ENCODE results near the gene CPSF4L.

DNA sequence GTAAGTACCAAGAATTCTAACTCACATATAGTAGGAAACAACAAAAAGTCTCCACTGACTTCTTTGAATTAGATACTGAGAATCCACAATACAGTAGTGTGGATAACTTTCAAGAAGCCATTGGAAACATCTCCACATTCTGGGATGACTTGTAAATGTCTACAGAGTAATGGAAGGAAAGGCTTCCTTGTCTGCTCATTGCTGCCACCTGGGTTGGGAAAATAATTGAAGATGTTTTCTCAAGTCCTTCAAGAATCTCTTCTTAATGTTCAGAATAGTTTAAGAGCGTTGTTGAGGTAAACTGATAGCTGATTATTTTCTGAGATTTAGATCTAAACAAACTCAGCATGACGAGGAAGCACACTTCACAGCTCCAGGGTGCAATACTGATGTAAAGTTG is 14.0 kb downstream of the CPSF4L start:
- TF ChIP-seq CTCF (IDR thresholded peaks at IDR 0.05; ENCODE audit: insufficient read depth, low read length) (no peak), POLR2AphosphoS5 (IDR thresholded peaks at IDR 0.05; ENCODE audit: low read depth) (no peak), GABPA (IDR thresholded peaks at IDR 0.05; ENCODE audit: low read depth) (no peak), SPI1 (IDR thresholded peaks at IDR 0.05; ENCODE audit: borderline replicate concordance, low read depth) (no peak)
- TF ChIP-seq, protein P1, sequence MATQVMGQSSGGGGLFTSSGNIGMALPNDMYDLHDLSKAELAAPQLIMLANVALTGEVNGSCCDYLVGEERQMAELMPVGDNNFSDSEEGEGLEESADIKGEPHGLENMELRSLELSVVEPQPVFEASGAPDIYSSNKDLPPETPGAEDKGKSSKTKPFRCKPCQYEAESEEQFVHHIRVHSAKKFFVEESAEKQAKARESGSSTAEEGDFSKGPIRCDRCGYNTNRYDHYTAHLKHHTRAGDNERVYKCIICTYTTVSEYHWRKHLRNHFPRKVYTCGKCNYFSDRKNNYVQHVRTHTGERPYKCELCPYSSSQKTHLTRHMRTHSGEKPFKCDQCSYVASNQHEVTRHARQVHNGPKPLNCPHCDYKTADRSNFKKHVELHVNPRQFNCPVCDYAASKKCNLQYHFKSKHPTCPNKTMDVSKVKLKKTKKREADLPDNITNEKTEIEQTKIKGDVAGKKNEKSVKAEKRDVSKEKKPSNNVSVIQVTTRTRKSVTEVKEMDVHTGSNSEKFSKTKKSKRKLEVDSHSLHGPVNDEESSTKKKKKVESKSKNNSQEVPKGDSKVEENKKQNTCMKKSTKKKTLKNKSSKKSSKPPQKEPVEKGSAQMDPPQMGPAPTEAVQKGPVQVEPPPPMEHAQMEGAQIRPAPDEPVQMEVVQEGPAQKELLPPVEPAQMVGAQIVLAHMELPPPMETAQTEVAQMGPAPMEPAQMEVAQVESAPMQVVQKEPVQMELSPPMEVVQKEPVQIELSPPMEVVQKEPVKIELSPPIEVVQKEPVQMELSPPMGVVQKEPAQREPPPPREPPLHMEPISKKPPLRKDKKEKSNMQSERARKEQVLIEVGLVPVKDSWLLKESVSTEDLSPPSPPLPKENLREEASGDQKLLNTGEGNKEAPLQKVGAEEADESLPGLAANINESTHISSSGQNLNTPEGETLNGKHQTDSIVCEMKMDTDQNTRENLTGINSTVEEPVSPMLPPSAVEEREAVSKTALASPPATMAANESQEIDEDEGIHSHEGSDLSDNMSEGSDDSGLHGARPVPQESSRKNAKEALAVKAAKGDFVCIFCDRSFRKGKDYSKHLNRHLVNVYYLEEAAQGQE (IDR thresholded peaks at IDR 0.05; ENCODE audit: insufficient replicate concordance, low read depth): no peak

All from HL-60 (cell line).